GM19438 (cell line): ENCODE measurements around the gene SCARF2.
"Not testable (repeated sequence)": the region's sequence is repeated elsewhere in the genome, so short reads cannot be mapped to it uniquely, and the experiment has no call there.

Source experiments
- ATAC-seq: cut with Tn5 transposase; IDR thresholded peaks from one replicate; pipeline ENCODE4 v1.9.1; 2021; ENCODE audit warnings: low read depth; ENCODE audit not compliant: unreplicated experiment

Gene SCARF2

DNA sequence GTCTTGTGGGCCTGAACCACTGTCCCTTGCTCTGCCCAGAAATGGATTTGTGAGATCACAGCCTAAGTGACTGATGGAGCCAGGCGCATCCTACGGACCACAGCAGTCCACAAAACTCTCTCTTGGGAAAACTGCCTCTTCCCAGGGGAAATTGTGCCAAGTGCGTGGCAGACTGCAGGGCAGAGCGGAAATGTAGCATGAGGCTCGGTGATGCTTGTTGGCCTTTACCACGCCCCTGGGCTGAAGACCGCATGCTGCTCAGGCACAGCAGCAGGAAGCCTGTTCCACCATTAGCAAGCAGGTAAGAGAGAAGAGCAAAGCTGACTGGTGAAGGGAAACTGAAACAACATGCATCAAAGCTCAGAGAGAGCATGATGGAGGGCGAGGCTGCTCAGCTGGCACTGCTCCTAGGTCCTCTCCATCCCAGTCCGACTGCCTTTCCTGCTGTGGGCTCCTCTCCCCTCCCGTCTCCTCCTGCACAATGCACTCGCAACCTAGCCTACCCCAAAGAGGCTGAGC lies 26.5 kb upstream of the SCARF2 start:
- no peak for ATAC-seq

DNA sequence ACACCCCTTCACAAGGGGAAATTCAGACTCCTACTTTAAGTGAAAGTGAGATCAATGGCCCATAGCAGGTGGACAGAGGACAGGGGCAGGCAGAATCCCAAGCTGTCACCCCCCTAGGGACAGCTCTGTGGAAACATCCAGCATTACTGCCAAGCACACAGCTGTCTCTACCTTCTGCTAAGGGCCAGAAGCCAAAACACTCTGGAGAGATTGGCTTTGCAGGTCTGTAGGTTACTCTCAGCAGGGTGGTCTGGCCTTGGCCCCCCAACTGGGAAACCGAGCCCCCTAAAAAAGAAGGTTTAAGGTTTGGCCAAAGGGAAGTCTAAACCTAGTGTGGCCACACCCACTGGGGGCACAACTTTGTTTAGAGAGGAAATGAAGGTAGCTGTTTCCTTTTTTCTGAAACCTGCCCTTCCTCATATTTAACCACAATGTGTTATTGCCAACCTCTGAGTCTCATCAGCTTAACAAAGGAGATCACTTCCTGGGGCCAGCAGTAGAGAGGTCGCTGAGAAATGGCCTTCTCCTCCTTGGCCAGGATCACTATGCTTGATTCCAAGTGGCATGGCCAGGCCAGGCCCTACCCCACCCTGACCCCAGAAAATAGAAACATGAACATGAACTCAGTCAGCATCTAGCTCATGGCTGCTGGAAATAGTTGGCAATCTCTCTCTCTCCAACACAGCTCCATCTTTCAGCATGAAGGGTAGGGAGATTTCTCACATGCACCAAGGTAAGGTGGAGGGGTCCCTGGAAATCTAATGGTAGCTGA lies 25.9 kb upstream of the SCARF2 start:
- no peak for ATAC-seq

DNA sequence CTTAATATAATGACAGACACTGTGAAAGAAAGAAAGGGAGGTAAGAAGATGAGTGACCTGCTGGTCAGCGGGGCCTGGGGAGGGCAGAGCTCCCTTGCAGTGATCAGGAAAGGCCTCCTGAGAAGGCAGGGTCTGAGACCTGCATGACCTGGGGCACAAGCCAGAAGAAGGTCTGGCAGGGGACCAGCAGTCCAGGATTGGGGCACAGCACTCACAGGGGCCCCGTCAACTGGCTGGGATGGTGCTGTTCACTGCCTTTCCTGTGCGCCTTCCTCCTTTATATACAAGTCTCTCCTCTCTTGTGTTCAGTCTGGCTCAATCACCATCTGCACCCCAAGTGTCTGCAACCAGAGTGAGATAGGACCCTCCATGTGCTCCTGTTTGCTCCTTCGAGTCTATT lies 22.2 kb upstream of the SCARF2 start:
- no peak for ATAC-seq

DNA sequence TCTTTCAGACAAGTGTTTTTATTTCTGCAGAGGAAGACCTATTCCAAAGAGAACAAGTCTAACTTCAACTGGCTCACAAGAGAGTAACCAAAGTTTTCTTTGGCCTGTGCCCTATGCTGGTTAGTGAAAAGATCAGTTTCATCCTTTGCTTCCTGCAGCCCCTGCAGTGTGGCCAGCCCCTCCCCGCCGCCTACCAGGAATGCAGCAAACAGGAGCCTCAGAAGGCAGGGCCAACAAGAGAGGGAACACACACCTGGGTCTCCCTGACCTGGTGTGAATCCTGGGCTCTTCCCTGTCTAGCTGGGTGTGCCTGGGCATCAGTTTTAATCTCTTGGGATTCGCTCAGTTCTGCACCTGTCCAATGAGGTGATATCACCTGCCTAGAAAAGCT lies 21.5 kb upstream of the SCARF2 start:
- no peak for ATAC-seq

DNA sequence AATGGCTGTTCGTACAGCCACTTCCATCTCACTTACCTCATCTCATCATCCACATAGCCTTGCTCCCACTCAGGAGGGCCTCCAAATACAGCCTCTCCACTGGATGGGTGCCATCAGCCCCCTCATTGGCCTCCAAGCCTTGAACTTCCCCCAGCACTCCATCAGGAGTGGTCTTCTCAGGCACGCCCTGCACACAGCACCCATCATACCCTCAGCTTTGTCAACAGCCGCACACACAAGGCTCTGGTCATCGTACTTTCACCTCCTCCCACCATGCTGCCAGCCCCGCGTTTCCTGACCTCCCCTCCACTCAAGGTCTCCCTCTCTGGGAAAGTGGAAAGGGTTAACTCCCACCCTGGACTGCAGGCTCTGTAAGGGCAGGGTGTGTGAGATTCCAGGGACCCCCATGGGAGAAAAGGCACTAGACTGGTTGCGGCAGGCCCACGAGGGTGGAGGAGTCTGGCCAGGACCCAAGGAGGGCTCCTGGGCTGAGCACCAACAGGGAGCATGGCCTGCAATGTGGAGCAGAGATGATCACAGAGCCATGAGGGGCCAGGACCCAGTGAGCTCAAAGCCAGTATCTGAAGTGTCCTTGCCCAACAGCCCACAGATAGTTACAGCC lies 21.0 kb upstream of the SCARF2 start:
- ATAC-seq = no peak

DNA sequence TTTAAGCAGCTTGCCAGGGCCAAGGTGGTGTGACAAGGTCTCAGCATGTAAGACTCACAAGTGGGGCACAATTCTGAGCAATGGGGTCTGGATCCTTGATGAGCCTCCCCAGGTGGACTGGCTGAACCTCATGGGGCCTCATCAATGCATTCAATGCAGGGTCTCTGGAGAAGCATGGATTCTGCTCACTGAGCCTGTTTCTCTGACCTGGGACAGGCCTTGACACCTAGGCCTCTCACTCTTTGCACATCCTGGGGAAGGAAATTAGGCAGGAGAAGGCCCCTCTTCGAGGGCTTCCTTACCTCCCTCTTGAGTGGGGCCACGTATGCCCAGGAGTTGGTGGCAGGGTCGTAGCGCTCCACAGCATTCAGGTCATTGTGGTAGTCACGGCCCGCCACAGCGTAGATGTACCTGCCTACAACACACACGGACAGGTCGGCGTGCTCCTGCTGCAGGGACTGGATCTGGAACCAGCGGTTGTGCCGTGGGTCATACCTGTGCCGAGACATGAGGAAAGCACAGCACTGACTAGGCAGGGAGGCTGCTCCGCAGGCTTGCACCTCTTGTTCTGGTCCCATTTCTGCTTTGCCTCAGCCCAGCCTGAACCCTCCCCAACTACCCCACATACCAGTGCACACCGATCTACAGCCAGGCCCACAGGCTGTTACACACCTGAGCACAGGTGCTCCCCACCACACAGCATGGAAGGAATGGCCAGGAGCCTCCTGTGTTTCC lies 20.0 kb upstream of the SCARF2 start:
- no peak for ATAC-seq

DNA sequence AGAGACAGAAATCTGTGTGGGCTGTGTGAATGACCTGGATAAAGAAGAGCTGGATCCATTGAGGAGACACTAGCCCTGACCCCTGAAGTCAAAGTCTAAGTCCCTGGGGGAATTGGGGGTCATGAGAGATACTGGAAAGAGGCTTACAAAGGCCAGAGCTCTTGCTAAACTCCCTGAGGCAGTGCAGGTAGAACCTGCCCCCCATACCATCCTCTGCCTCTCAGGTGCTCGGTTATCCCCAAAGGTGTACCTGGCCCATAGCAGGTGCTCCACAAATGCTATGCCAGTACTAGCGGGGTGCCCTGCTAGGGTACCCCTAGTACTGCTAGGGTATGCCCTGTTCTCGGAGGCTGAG lies 19.1 kb upstream of the SCARF2 start:
- ATAC-seq = no peak

DNA sequence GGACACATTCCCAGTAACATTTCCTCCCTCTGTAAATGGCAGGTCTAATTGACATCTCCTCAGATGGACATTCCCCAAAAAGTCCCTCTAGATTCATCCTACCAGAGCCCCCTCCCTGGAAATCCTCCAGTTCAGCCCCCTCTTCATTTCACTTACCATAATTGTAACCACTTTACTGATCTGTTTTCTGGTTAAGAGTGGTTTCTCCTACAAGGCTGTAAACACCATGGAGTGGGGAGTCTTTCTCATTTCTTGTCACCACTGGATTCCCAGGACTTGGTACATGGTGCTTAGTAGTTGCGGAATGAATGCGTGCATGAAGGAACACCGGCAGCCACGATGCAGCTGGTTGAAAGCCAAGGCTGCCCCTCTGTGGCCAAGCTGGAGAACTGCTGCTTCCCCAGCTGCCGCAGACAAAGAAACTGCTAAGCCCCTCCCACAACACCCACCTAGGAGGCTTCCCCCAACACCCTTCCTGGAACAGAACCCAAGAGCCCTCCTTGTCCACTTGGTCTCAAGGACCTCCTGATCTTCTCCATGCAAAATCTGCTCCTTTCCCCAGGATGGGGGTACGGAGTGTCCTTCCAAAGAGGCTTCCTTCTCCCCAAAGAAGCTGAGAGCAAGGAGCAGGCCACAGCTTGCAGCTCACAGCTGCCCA lies 18.6 kb upstream of the SCARF2 start:
- ATAC-seq = no peak

DNA sequence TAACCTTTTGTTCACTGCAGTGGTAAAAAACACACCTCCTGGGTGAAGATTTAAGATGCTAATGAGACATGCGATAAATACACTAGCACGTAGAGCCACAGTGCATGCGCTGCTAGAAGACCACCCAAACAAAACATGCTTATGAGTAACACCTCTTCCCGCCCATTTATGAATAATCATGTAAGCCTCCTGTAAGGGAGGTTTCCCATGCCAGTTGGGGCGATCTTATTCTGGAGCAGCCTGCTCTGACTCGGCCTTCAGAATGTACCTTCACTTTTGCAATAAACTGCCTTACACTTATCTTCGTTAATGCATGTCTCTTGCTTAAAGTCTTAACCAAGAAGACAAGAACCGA lies 18.1 kb upstream of the SCARF2 start:
- ATAC-seq = no peak

DNA sequence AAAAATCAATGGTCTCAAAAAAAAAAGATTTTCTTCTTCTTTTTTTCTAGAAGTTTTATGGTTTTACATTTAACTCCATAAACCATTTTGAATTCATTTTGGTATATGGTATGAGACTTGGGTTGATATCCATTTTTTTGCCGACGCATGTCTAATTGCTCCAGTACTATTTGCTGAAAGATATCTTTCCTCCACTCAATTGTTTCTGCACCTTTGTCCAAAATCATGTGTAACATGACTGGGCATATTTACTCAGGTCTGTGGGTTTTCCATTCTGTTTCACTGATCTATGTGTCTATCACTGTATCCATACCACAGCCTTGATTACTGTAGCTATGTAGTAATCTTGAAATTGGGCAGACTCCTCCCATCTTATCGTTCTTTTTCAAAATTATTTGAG lies 15.6 kb upstream of the SCARF2 start:
- no peak for ATAC-seq

DNA sequence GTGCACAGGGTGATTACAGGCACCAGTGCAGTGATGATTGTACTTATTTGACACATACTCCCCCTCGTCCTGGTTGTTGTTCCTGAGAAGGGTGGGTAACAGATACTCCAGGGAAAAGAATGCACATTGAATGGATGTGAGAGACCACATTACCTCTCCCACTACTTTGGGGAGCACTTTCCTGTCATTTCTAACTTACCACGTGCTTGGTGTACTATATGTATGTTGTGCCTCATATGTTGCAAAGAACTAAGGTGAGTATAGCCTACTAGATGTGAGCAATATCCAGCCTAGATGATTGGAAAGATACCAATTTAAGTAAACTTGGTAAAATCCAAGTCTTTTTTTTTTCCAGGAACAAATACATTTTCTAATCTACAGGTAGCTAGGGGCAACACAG lies 14.3 kb upstream of the SCARF2 start:
- no peak for ATAC-seq

DNA sequence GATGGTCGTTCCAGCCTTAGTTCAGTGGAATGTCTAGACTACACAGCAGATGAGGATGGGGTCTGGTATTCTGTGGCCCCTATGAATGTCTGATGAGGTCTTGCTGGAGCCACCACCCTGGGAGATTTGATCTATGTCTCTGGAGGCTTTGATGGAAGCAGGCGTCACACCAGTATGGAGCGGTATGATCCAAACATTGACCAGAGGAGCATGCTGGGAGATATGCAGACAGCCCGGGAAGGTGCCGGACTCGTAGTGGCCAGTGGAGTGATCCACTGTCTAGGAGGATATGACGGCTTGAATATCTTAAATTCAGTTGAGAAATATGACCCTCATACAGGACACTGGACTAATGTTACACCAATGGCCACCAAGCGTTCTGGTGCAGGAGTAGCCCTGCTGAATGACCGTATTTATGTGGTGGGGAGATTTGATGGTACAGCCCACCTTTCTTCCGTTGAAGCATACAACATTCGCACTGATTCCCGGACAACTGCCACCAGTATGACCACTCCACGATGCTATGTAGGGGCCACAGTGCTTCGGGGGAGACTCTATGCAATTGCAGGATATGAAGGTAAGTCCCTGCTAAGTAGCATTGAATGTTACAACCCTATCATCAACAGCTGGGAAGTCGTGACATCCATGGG lies 13.6 kb upstream of the SCARF2 start:
- not testable (repeated sequence) for ATAC-seq

DNA sequence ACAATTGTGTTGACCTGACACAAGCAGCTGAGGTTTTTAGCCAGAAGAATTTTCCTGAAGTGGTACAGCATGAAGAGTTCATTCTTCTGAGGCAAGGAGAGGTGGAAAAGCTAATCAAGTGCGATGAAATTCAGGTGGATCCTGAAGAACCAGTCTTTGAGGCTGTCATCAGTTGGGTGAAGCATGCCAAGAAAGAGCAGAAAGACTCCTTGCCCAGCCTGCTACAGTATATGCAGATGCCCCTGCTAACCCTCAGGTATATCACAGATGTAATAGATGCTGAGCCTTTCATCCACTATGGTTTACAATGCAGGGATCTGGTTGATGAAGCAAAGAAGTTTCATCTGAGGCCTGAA lies 12.9 kb upstream of the SCARF2 start:
- no peak for ATAC-seq

DNA sequence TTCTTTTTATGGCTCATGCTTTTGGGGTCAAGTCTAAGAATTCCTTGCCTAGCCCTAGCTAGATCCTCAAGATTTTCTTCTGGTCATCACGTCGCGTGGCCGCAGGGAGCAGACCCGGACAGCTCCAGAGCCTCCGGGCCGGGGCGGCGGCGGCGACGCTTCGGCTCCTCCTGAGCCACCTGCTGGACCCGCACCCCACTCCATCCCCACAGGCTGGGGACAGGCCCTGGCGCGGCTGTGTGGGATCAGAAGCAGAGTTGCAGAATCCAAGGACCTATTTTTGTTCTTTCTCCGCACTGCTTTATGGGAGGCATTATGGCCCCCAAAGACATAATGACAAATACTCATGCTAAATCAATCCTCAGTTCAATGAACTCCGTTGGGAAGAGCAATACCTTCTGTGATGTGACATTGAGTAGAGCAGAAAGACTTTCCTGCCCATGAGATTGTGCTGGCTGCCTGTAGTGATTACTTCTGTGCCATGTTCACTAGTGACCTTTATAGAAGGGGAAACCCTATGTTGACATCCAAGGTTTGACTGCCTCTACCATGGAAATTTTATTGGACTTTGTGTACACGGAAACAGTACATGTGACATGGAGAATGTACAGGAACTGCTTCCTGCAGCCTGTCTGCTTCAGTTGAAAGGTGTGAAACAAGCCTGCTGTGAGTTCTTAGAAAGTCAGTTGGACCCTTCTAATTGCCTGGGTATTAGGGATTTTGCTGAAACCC lies 12.4 kb upstream of the SCARF2 start:
- ATAC-seq = no peak

DNA sequence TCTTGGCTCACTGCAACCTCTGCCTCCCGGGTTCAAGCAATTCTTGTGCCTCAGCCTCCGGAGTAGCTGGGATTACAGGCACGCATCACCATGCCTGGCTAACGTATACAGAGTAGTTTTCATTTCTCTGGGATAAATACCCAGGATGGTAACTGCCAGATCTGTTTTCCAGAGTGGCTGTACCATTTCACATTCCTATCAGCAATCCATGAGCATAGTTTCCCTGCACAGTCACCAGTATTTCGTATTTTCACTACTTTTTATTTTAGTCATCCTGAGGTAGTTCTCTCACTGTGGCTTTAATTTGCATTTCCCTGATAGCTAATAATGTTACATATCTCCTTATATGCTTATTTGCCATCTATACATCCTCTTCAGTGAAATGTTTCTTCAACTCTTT lies 11.0 kb upstream of the SCARF2 start:
- no peak for ATAC-seq

DNA sequence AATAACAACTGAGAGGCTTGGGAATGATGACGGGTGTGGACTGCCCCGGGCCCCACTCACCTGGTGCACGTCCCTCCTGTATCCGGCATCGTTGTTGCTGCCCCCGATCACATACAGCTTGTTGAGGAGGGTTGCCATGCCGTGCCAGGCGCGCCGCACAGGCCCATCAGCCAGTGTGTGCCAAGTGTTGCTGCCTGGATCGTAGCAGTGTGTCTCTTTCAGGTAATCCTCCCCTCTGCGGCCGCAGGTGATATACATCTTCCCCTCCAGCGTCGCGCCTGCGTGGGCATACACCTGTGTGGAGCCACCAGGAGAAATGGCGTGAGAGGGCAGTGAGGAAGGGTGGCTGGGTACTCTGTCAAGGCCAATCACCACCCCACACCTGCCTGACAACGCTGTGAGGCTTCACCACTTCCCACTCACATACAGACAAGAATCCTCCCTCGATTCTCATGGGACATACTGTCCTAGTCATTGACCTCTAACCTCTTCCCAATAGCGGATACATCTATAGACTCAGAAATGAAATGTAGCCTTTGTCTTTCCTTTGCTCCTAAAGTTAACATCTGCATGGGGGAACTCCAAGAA lies 8.9 kb upstream of the SCARF2 start:
- ATAC-seq = no peak

DNA sequence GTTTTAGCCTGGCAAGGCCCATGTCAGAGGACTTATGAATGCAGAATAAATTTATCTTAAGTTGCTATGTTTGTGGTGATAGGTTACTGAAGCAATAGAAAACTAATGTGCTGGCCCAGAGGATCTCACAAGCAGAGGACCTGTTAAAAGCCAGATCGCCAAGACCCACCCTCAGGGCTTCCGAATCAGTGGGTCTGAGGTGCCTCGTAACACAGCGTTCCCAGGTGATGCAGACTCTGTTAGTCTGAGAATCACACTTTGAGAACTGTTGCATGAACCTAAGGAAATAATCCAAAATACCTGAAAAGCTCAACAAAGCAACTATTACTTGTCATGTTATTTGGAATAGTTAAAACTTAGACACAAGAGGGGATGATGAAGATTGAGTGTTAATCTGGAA lies 6.7 kb upstream of the SCARF2 start:
- no peak for ATAC-seq

DNA sequence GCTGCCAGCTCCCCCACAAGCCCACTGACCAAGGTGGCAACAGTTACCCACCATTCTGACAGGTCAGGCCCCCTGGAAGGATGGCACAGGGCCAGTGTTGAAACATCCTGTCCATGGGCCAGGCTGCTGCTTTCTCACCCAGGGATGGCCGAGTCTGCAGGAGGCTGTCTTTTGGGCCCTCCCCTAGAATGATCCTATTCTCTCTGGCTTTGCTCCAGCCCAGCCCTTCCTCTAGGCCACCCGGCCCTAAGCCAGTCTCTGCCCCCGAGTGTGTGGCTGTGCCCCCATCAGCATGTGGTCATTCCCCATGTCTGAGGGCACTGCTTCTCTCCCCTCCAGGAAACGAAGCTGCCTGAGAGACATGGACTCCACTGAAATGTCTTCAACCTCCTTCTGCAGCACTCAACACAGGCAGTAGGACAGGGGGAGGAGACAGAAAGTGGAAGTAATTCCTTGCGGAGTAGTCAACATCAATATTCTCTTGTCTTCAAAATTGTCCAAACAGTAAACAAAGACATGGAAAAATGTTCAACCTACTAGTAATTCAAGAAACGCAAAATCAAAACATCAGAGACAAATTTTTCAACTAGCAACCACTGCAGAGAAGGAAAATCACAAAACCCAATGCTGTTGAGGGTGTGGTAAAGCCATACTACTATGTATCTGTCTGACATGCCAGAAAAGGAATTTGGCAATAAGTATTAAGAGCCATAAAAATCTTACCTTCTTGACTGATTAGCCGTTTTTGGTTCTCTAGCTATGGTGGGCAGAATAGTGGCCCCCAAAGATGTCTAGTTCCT lies 5.1 kb upstream of the SCARF2 start:
- ATAC-seq = no peak
